GM23338 (cell line): ENCODE results near the gene PEX11A.

Experiments
- CREB1 ChIP-seq: fragments of 250-450 bp; sonication (Bioruptor Pico); IDR thresholded peaks from 2 replicates; pipeline ENCODE4 v1.5.0; 2020; ENCODE audit warnings: low read depth, mild to moderate bottlenecking, moderate library complexity
- EZH2 ChIP-seq: fragments of 200-600 bp; sonication (generic); IDR thresholded peaks from one replicate; pipeline ENCODE4 v1.8.0; 2017; ENCODE audit warnings: antibody characterized with exemption, mild to moderate bottlenecking, low read depth; ENCODE audit not compliant: unreplicated experiment
- EZH2phosphoT487 ChIP-seq: fragments of 200-600 bp; sonication (generic); IDR thresholded peaks from one replicate; pipeline ENCODE4 v1.8.1; 2018; ENCODE audit warnings: antibody characterized with exemption; ENCODE audit not compliant: unreplicated experiment
- NANOG ChIP-seq: IDR thresholded peaks from 2 replicates; pipeline ENCODE4 v1.6.1; 2016; ENCODE audit warnings: antibody characterized with exemption, borderline replicate concordance
- POLR2AphosphoS5 ChIP-seq: IDR thresholded peaks from 2 replicates; pipeline ENCODE4 v1.6.1; 2016; ENCODE audit warnings: antibody characterized with exemption, low read depth
- STAT1 ChIP-seq: IDR thresholded peaks from one replicate; pipeline ENCODE4 v1.6.1; 2016; ENCODE audit warnings: antibody characterized with exemption; ENCODE audit not compliant: unreplicated experiment
- ZNF331 ChIP-seq: fragments of 250-450 bp; sonication (Bioruptor Pico); IDR thresholded peaks from 2 replicates; pipeline ENCODE4 v1.5.0; 2020; ENCODE audit warnings: low read depth, mild to moderate bottlenecking, moderate library complexity
- TF ChIP-seq, protein P1 (sequence below), 2 experiments: fragments of 200-600 bp in 1 of 2; sonication (generic) in 1 of 2; conservative IDR thresholded peaks; 2 replicates each; pipeline versions ENCODE4 v1.5.1 to v1.6.1; 2016 to 2017; ENCODE audit warnings: antibody characterized with exemption in 2 of 2, low read depth in 2 of 2, mild to moderate bottlenecking in 2 of 2, moderate library complexity in 1 of 2
- TF ChIP-seq, protein P2 (sequence below): IDR thresholded peaks from one replicate; pipeline ENCODE4 v1.6.1; 2018; ENCODE audit warnings: antibody characterized with exemption; ENCODE audit not compliant: unreplicated experiment
- TF ChIP-seq, protein P3 (sequence below): IDR thresholded peaks from 2 replicates; pipeline ENCODE4 v1.6.1; 2016; ENCODE audit warnings: antibody characterized with exemption

DNA sequence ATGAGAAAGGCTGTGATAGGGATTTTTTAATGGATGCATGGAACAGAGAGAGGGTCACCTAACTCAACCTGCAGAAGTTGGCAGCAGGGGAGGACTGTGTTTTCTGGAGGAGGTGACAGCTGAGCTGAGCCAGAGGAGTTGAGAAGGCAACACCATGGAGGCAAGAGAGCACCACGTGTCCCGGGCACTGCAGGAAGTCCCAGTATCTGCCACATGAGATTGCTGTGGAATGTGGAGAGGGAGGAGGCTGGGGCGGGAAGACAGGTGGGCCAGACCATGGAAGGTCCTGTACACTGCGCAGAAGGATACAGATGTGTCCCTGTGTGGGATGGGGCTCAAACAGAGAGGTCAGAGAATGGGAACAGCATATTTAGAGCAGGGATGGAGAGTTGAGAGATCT lies 45.2 kb upstream of the PEX11A start:
- TF ChIP-seq, protein P1, sequence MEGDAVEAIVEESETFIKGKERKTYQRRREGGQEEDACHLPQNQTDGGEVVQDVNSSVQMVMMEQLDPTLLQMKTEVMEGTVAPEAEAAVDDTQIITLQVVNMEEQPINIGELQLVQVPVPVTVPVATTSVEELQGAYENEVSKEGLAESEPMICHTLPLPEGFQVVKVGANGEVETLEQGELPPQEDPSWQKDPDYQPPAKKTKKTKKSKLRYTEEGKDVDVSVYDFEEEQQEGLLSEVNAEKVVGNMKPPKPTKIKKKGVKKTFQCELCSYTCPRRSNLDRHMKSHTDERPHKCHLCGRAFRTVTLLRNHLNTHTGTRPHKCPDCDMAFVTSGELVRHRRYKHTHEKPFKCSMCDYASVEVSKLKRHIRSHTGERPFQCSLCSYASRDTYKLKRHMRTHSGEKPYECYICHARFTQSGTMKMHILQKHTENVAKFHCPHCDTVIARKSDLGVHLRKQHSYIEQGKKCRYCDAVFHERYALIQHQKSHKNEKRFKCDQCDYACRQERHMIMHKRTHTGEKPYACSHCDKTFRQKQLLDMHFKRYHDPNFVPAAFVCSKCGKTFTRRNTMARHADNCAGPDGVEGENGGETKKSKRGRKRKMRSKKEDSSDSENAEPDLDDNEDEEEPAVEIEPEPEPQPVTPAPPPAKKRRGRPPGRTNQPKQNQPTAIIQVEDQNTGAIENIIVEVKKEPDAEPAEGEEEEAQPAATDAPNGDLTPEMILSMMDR (conservative IDR thresholded peaks at IDR 0.05; ENCODE audit: low read depth in 2 of 2) = no peak
- TF ChIP-seq POLR2AphosphoS5 (no peak), EZH2phosphoT487 (no peak), EZH2 (no peak), NANOG (no peak), STAT1 (no peak), CREB1 (CRISPR knock-in tag) (no peak), ZNF331 (CRISPR knock-in tag) (no peak)
- TF ChIP-seq, protein P2, sequence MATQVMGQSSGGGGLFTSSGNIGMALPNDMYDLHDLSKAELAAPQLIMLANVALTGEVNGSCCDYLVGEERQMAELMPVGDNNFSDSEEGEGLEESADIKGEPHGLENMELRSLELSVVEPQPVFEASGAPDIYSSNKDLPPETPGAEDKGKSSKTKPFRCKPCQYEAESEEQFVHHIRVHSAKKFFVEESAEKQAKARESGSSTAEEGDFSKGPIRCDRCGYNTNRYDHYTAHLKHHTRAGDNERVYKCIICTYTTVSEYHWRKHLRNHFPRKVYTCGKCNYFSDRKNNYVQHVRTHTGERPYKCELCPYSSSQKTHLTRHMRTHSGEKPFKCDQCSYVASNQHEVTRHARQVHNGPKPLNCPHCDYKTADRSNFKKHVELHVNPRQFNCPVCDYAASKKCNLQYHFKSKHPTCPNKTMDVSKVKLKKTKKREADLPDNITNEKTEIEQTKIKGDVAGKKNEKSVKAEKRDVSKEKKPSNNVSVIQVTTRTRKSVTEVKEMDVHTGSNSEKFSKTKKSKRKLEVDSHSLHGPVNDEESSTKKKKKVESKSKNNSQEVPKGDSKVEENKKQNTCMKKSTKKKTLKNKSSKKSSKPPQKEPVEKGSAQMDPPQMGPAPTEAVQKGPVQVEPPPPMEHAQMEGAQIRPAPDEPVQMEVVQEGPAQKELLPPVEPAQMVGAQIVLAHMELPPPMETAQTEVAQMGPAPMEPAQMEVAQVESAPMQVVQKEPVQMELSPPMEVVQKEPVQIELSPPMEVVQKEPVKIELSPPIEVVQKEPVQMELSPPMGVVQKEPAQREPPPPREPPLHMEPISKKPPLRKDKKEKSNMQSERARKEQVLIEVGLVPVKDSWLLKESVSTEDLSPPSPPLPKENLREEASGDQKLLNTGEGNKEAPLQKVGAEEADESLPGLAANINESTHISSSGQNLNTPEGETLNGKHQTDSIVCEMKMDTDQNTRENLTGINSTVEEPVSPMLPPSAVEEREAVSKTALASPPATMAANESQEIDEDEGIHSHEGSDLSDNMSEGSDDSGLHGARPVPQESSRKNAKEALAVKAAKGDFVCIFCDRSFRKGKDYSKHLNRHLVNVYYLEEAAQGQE = no peak
- TF ChIP-seq, protein P3, sequence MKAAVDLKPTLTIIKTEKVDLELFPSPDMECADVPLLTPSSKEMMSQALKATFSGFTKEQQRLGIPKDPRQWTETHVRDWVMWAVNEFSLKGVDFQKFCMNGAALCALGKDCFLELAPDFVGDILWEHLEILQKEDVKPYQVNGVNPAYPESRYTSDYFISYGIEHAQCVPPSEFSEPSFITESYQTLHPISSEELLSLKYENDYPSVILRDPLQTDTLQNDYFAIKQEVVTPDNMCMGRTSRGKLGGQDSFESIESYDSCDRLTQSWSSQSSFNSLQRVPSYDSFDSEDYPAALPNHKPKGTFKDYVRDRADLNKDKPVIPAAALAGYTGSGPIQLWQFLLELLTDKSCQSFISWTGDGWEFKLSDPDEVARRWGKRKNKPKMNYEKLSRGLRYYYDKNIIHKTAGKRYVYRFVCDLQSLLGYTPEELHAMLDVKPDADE = no peak
